ENCODE measurements around the gene XPO5. TPM values are rescaled to one million over a fixed set of nuclear protein-coding genes. Genes with fewer than 3 reads are reported as not detected.
A peak's percentile ranks its signal among the peaks of the same experiment; 100 is the strongest.

Gene XPO5
- total and polyA plus RNA-seq, 2 experiments from 2014 or later = 29.4 to 31.3 TPM

DNA sequence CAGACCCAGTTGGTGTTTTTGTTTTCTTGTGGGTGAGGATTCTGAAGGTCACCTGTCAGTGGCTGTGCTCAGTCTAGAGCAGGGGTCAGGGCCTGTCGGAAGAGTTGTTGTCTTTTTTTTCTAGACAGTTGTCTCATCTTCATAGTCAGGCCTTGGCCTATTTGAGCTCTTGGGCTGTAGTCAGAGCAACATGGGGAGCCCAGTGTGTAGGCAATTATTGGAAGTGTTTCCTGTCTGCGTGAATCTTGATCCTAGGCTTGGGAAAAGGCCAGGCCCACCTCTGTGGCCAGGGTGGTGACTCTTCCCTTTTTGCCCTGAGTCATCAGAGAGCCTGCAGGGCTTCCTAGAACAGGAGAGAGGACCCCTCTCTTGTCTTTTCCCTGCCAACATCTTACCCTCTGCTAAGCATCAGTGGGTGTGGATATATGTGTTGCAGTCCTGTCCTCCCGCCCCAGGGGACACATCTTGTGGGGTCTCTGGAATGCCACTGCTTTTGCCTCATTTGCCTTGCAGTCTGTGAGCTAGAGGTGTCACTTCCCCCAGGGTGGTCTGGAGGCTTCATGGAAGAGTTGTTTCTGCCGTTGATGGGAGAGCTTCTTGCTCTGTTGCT lies 87.1 kb downstream of the XPO5 start:
- H3K4me3 ChIP-seq = no peak overlapping the region
- no peaks in the 10 kb centered on the region for H3K9me3 ChIP-seq (ENCODE audit: low read depth)
- no peak for DNase-seq (ENCODE audit: low read depth in 1 of 2, low spot score in 1 of 2)
- no peaks in the 10 kb centered on the region for H3K27me3 ChIP-seq
- no peaks in the 10 kb centered on the region for H3K36me3 ChIP-seq
- no peaks in the 10 kb centered on the region for H3K4me1 ChIP-seq (ENCODE audit: low read depth)
- H3K27ac ChIP-seq = no peak overlapping the region
- TF ChIP-seq, protein P1, sequence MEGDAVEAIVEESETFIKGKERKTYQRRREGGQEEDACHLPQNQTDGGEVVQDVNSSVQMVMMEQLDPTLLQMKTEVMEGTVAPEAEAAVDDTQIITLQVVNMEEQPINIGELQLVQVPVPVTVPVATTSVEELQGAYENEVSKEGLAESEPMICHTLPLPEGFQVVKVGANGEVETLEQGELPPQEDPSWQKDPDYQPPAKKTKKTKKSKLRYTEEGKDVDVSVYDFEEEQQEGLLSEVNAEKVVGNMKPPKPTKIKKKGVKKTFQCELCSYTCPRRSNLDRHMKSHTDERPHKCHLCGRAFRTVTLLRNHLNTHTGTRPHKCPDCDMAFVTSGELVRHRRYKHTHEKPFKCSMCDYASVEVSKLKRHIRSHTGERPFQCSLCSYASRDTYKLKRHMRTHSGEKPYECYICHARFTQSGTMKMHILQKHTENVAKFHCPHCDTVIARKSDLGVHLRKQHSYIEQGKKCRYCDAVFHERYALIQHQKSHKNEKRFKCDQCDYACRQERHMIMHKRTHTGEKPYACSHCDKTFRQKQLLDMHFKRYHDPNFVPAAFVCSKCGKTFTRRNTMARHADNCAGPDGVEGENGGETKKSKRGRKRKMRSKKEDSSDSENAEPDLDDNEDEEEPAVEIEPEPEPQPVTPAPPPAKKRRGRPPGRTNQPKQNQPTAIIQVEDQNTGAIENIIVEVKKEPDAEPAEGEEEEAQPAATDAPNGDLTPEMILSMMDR (IDR thresholded peaks at IDR 0.05; ENCODE audit: low read depth, low read length) = no peak

DNA sequence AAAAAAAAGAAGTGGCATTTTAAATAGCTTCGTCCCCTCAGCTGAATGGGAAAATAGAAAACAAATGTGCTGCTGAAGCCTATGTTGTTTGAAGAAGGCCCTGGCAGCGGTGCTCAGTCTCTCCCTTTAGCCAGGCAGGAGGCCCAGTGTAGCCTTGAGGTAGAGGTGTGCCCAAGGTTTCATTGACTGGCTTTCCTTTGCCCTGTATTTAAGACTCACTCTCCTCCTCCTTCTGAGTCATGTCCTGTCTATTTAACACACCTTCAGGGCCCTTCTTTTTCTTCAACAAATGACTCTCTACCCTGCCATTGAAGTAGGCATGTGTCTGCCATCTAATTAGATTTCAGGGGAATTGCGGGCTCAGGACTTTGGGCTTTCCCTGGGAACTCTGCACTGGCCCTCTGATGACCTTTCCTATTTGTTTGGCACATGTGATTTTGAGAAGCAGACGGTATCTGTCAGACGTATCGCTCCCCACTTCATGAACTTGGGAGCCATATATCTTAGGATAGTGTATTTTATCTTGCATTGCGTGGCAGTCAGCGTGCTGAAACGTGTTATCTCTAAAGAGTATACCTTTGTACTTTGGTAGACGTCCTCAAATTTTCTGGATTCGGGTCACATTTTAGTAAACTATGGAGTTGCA lies 94.1 kb downstream of the XPO5 start:
- no peaks in the 10 kb centered on the region for H3K27me3 ChIP-seq
- TF ChIP-seq, protein P1 (IDR thresholded peaks at IDR 0.05; ENCODE audit: low read depth, low read length) = no peak
- no peaks in the 10 kb centered on the region for H3K9me3 ChIP-seq (ENCODE audit: low read depth)
- H3K36me3 ChIP-seq = no peaks in the 10 kb centered on the region
- no peak overlapping the region for H3K4me3 ChIP-seq
- H3K27ac ChIP-seq = no peak overlapping the region
- no peak for DNase-seq (ENCODE audit: low read depth in 1 of 2, low spot score in 1 of 2)
- H3K4me1 ChIP-seq (ENCODE audit: low read depth) = peaks cover 8% of the 10 kb centered on the region

DNA sequence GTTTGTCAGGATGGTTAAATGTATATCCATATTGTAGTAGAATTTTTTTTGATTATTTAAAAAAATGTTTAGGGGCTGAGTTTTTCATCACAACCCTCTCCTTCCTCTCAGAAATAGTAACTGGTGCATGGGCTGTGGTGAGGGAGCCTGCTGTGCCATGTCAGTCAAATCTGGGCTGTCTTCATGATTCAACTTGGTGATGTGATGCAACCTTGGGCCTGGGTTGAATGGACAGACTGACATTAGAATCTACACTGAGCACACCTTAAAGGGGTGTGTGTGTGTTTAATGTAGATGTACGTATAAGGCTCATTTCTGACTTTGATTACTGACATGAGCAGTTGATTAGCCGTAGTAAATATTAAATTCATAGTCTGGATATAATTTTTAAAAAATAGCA lies 94.8 kb downstream of the XPO5 start:
- Histone ChIP-seq H3K9me3 (ENCODE audit: low read depth) (no peaks in the 10 kb centered on the region), H3K4me3 (no peak overlapping the region), H3K4me1 (ENCODE audit: low read depth) (peaks cover 8% of the 10 kb centered on the region), H3K27ac (no peak overlapping the region), H3K27me3 (no peaks in the 10 kb centered on the region), H3K36me3 (no peaks in the 10 kb centered on the region)
- TF ChIP-seq, protein P1 (IDR thresholded peaks at IDR 0.05; ENCODE audit: low read depth, low read length) = no peak
- no peak for DNase-seq (ENCODE audit: low read depth in 1 of 2, low spot score in 1 of 2)

DNA sequence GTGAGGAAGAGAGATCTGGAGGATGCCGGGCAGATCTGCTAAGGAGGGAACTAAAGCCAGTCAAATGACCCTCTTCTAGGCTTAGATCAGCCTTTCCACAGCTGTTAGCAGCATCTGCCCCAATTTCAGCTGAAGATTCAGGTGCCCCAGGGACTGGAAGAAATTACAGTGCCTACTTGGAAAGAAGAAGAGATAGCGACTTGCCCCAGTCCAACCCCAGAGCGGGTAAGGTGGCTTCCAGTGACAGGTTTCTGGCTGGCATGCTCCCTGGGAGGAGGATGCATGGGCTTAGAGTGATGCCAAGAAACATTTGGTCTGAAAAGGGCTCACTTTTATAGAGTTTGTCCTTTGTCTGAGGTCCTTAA lies 97.8 kb downstream of the XPO5 start:
- DNase-seq (ENCODE audit: low read depth in 1 of 2, low spot score in 1 of 2) = no peak
- Histone ChIP-seq H3K9me3 (ENCODE audit: low read depth) (no peaks in the 10 kb centered on the region), H3K4me1 (ENCODE audit: low read depth) (peaks cover 8% of the 10 kb centered on the region), H3K36me3 (no peaks in the 10 kb centered on the region), H3K27me3 (no peaks in the 10 kb centered on the region), H3K27ac (peak overlapping the region; percentile 95), H3K4me3 (peak overlapping the region; percentile 87)
- TF ChIP-seq, protein P1 (IDR thresholded peaks at IDR 0.05; ENCODE audit: low read depth, low read length) = no peak

DNA sequence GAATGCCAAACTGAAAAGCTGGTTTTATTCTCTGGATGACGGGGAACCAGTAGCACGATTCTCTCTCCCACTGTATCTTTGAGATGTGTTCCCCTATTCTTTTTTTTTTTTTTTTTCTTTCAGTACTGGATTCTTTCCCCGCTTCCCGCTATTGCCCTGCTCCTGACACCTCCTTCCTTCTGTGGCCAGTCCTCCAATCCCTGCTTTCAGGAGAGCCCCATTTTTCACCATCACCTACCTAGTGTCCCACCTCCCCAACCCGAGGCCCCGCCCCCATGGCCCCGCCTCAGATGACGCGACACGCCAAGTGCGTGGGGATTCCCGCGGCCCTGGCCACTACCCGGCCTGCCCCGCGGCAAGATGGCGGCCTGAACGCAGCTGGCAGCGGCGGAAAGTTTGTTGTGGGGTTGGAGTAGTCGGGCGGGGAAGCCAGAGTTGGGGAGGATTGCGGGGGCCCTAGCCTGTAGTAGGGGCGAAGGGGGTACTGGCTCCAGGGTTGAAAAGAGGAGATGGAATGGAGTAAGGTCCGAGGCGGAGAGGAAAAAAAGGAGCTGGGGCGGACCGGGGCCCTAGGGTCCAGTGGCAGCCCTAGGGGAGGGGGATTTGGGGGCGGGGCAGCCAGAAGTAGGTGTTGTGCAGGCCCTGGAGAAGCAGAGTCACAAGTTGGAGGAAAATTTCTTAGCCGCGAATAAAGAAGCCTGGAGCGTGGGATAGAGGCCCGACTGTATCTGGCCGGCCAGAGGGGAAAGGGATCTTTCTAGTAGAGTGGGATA lies 98.4 kb downstream of the XPO5 start, which contains the start of gene TJAP1:
TJAP1 (plus strand) TSS at position 336 of the 773 bp plus-strand sequence. CDS start 21,432 bp downstream, outside the sequence.
- peak within 1 kb of the TSS; percentile 87 for H3K4me3 ChIP-seq
- H3K27ac ChIP-seq = peak within 1 kb of the TSS; percentile 95
- no peaks in the 10 kb centered on the region for H3K36me3 ChIP-seq
- TF ChIP-seq, protein P1 (IDR thresholded peaks at IDR 0.05; ENCODE audit: low read depth, low read length) = no peak
- no peaks in the 10 kb centered on the region for H3K27me3 ChIP-seq
- DNase-seq (ENCODE audit: low read depth in 1 of 2, low spot score in 1 of 2) = peak; percentile 90 to 93
- peaks cover 8% of the 10 kb centered on the region for H3K4me1 ChIP-seq (ENCODE audit: low read depth)
- no peaks in the 10 kb centered on the region for H3K9me3 ChIP-seq (ENCODE audit: low read depth)

All from cardiac muscle cell (in vitro differentiated cells and primary cell).